GM23338 (cell line): ENCODE results near the gene GPR39.

Experiments
- CREB1 ChIP-seq: fragments of 250-450 bp; sonication (Bioruptor Pico); IDR thresholded peaks from 2 replicates; pipeline ENCODE4 v1.5.0; 2020; ENCODE audit warnings: low read depth, mild to moderate bottlenecking, moderate library complexity
- EZH2 ChIP-seq: fragments of 200-600 bp; sonication (generic); IDR thresholded peaks from one replicate; pipeline ENCODE4 v1.8.0; 2017; ENCODE audit warnings: antibody characterized with exemption, mild to moderate bottlenecking, low read depth; ENCODE audit not compliant: unreplicated experiment
- EZH2phosphoT487 ChIP-seq: fragments of 200-600 bp; sonication (generic); IDR thresholded peaks from one replicate; pipeline ENCODE4 v1.8.1; 2018; ENCODE audit warnings: antibody characterized with exemption; ENCODE audit not compliant: unreplicated experiment
- JUNB ChIP-seq: IDR thresholded peaks from one replicate; pipeline ENCODE4 v1.6.1; 2016; ENCODE audit warnings: antibody characterized with exemption; ENCODE audit not compliant: unreplicated experiment
- NANOG ChIP-seq: IDR thresholded peaks from 2 replicates; pipeline ENCODE4 v1.6.1; 2016; ENCODE audit warnings: antibody characterized with exemption, borderline replicate concordance
- POLR2AphosphoS5 ChIP-seq: IDR thresholded peaks from 2 replicates; pipeline ENCODE4 v1.6.1; 2016; ENCODE audit warnings: antibody characterized with exemption, low read depth
- ZNF114 ChIP-seq: fragments of 250-450 bp; sonication (Bioruptor Pico); IDR thresholded peaks from 2 replicates; pipeline ENCODE4 v1.5.0; 2020; ENCODE audit warnings: mild to moderate bottlenecking, moderate library complexity
- ZNF331 ChIP-seq: fragments of 250-450 bp; sonication (Bioruptor Pico); IDR thresholded peaks from 2 replicates; pipeline ENCODE4 v1.5.0; 2020; ENCODE audit warnings: low read depth, mild to moderate bottlenecking, moderate library complexity
- TF ChIP-seq, protein P1 (sequence below), 2 experiments: fragments of 200-600 bp in 1 of 2; sonication (generic) in 1 of 2; conservative IDR thresholded peaks; 2 replicates each; pipeline versions ENCODE4 v1.5.1 to v1.6.1; 2016 to 2017; ENCODE audit warnings: antibody characterized with exemption in 2 of 2, low read depth in 2 of 2, mild to moderate bottlenecking in 2 of 2, moderate library complexity in 1 of 2
- TF ChIP-seq, protein P2 (sequence below): IDR thresholded peaks from one replicate; pipeline ENCODE4 v1.6.1; 2018; ENCODE audit warnings: antibody characterized with exemption; ENCODE audit not compliant: unreplicated experiment
- TF ChIP-seq, protein P3 (sequence below): IDR thresholded peaks from 2 replicates; pipeline ENCODE4 v1.6.1; 2016; ENCODE audit warnings: antibody characterized with exemption

DNA sequence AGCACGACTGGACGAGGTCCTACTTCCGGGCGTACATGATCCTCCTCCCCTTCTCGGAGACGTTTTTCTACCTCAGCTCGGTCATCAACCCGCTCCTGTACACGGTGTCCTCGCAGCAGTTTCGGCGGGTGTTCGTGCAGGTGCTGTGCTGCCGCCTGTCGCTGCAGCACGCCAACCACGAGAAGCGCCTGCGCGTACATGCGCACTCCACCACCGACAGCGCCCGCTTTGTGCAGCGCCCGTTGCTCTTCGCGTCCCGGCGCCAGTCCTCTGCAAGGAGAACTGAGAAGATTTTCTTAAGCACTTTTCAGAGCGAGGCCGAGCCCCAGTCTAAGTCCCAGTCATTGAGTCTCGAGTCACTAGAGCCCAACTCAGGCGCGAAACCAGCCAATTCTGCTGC is 228.6 kb downstream of the GPR39 start:
- TF ChIP-seq EZH2phosphoT487: no peak
- TF ChIP-seq, protein P1, sequence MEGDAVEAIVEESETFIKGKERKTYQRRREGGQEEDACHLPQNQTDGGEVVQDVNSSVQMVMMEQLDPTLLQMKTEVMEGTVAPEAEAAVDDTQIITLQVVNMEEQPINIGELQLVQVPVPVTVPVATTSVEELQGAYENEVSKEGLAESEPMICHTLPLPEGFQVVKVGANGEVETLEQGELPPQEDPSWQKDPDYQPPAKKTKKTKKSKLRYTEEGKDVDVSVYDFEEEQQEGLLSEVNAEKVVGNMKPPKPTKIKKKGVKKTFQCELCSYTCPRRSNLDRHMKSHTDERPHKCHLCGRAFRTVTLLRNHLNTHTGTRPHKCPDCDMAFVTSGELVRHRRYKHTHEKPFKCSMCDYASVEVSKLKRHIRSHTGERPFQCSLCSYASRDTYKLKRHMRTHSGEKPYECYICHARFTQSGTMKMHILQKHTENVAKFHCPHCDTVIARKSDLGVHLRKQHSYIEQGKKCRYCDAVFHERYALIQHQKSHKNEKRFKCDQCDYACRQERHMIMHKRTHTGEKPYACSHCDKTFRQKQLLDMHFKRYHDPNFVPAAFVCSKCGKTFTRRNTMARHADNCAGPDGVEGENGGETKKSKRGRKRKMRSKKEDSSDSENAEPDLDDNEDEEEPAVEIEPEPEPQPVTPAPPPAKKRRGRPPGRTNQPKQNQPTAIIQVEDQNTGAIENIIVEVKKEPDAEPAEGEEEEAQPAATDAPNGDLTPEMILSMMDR (conservative IDR thresholded peaks at IDR 0.05; ENCODE audit: low read depth in 2 of 2): no peak
- TF ChIP-seq EZH2: no peak
- no peak for TF ChIP-seq POLR2AphosphoS5
- TF ChIP-seq, protein P2, sequence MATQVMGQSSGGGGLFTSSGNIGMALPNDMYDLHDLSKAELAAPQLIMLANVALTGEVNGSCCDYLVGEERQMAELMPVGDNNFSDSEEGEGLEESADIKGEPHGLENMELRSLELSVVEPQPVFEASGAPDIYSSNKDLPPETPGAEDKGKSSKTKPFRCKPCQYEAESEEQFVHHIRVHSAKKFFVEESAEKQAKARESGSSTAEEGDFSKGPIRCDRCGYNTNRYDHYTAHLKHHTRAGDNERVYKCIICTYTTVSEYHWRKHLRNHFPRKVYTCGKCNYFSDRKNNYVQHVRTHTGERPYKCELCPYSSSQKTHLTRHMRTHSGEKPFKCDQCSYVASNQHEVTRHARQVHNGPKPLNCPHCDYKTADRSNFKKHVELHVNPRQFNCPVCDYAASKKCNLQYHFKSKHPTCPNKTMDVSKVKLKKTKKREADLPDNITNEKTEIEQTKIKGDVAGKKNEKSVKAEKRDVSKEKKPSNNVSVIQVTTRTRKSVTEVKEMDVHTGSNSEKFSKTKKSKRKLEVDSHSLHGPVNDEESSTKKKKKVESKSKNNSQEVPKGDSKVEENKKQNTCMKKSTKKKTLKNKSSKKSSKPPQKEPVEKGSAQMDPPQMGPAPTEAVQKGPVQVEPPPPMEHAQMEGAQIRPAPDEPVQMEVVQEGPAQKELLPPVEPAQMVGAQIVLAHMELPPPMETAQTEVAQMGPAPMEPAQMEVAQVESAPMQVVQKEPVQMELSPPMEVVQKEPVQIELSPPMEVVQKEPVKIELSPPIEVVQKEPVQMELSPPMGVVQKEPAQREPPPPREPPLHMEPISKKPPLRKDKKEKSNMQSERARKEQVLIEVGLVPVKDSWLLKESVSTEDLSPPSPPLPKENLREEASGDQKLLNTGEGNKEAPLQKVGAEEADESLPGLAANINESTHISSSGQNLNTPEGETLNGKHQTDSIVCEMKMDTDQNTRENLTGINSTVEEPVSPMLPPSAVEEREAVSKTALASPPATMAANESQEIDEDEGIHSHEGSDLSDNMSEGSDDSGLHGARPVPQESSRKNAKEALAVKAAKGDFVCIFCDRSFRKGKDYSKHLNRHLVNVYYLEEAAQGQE: no peak
- TF ChIP-seq ZNF114 (CRISPR knock-in tag): no peak
- no peak for TF ChIP-seq JUNB
- no peak for TF ChIP-seq ZNF331
- no peak for TF ChIP-seq CREB1 (CRISPR knock-in tag)
- TF ChIP-seq, protein P3, sequence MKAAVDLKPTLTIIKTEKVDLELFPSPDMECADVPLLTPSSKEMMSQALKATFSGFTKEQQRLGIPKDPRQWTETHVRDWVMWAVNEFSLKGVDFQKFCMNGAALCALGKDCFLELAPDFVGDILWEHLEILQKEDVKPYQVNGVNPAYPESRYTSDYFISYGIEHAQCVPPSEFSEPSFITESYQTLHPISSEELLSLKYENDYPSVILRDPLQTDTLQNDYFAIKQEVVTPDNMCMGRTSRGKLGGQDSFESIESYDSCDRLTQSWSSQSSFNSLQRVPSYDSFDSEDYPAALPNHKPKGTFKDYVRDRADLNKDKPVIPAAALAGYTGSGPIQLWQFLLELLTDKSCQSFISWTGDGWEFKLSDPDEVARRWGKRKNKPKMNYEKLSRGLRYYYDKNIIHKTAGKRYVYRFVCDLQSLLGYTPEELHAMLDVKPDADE: no peak
- no peak for TF ChIP-seq NANOG
